OCI-LY1 (cell line): Measurements from ENCODE around the gene ARHGEF33.

Experiments used
- EZH2 ChIP-seq: fragments of 200-600 bp; sonication (generic), shearing (Covaris generic); IDR thresholded peaks from 2 replicates; pipeline ENCODE4 v1.8.0; 2017; ENCODE audit warnings: borderline replicate concordance, mixed run types, mild to moderate bottlenecking, antibody characterized with exemption, low read length, moderate library complexity, mixed read lengths
- TF ChIP-seq, protein P1 (sequence below): fragments of 200-600 bp; sonication (generic), shearing (Covaris generic); IDR thresholded peaks from 2 replicates; pipeline ENCODE4 v1.5.1; 2017; ENCODE audit warnings: mild to moderate bottlenecking, antibody characterized with exemption, low read length, moderate library complexity, mixed read lengths

GRCh38 chr2:38934742-38935141, 45.1 kb downstream of the ARHGEF33 start:
- TF ChIP-seq, protein P1, sequence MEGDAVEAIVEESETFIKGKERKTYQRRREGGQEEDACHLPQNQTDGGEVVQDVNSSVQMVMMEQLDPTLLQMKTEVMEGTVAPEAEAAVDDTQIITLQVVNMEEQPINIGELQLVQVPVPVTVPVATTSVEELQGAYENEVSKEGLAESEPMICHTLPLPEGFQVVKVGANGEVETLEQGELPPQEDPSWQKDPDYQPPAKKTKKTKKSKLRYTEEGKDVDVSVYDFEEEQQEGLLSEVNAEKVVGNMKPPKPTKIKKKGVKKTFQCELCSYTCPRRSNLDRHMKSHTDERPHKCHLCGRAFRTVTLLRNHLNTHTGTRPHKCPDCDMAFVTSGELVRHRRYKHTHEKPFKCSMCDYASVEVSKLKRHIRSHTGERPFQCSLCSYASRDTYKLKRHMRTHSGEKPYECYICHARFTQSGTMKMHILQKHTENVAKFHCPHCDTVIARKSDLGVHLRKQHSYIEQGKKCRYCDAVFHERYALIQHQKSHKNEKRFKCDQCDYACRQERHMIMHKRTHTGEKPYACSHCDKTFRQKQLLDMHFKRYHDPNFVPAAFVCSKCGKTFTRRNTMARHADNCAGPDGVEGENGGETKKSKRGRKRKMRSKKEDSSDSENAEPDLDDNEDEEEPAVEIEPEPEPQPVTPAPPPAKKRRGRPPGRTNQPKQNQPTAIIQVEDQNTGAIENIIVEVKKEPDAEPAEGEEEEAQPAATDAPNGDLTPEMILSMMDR, result no peak
- TF ChIP-seq EZH2, result no peak
